ENCODE results near the gene RNU6-1. TPM values are rescaled to one million over a fixed set of nuclear protein-coding genes. Genes with fewer than 3 reads are reported as not detected.
A peak's percentile ranks its signal among the peaks of the same experiment; 100 is the strongest.

The RNU6-1 gene
- total RNA-seq, 1 experiment from 2014 or later, result not detected

DNA sequence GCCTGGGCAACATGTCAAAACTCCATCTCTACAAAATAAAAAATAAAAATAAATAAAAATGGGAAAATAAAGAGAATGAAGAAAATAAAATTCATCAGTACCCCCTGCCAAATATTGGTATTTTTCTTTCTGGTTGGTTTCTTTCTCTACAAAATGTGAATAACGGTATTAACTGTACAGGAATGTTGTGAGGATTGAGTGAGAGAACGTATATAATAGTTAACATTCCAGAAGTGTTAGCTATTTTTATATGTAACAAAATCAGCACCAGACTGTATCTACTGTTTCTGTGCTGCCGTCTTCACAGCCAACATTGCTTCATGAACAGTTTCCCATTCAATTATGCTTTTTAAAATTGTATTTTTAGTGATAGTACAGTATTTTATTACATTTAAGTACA lies 25.5 kb upstream of the RNU6-1 start:
- Histone ChIP-seq H3K27ac (ENCODE audit: low read length) (peak overlapping the region; percentile 78; the same call in 1 of the 2 replicates), H3K4me1 (ENCODE audit: control insufficient read depth, insufficient read depth, low read length) (peaks cover 18% of the 10 kb centered on the region), H3K4me3 (ENCODE audit: low read depth in 2 of 2, low read length in 2 of 2) (no peak overlapping the region), H3K36me3 (ENCODE audit: control insufficient read depth, insufficient read depth, low read length) (no peaks in the 10 kb centered on the region), H3K9me3 (ENCODE audit: control insufficient read depth, insufficient read depth, low read depth, low read length) (peaks cover 4% of the 10 kb centered on the region; the same call in 1 of the 2 replicates), H3K27me3 (ENCODE audit: control insufficient read depth, insufficient read depth, low read length) (no peaks in the 10 kb centered on the region)
- in situ Hi-C loops (cut with HindIII; ENCODE audit: low pct_unique_long_range_greater_than_20kb, low sequenced_read_pairs) (no loop called here), intact Hi-C loops (cut with micrococcal nuclease; ENCODE audit: unreplicated experiment) (loop anchor here (5.0 kb wide), 1 partner anchor 52 kb away; no protein-coding TSS in a partner anchor)
- ATAC-seq, result no peak
- BruUV-seq (replicated peaks), result no TSS peak
- DNase-seq (ENCODE audit: low read depth, low spot score), result no peak
- TF ChIP-seq POLR2AphosphoS5 (IDR thresholded peaks at IDR 0.05; ENCODE audit: low read depth, low read length), result no peak
- no peak for TF ChIP-seq REST (IDR thresholded peaks at IDR 0.05; ENCODE audit: insufficient read depth in 1 of 2, low read depth in 2 of 2, low read length in 1 of 2)
- TF ChIP-seq SIN3A (IDR thresholded peaks at IDR 0.05; ENCODE audit: borderline replicate concordance, insufficient read depth, low read depth, low read length), result no peak
- TF ChIP-seq TCF7L2 (IDR thresholded peaks at IDR 0.05; ENCODE audit: low read depth, low read length), result no peak
- TF ChIP-seq, protein P1, sequence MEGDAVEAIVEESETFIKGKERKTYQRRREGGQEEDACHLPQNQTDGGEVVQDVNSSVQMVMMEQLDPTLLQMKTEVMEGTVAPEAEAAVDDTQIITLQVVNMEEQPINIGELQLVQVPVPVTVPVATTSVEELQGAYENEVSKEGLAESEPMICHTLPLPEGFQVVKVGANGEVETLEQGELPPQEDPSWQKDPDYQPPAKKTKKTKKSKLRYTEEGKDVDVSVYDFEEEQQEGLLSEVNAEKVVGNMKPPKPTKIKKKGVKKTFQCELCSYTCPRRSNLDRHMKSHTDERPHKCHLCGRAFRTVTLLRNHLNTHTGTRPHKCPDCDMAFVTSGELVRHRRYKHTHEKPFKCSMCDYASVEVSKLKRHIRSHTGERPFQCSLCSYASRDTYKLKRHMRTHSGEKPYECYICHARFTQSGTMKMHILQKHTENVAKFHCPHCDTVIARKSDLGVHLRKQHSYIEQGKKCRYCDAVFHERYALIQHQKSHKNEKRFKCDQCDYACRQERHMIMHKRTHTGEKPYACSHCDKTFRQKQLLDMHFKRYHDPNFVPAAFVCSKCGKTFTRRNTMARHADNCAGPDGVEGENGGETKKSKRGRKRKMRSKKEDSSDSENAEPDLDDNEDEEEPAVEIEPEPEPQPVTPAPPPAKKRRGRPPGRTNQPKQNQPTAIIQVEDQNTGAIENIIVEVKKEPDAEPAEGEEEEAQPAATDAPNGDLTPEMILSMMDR (IDR thresholded peaks at IDR 0.05), result no peak
- POLR2A ChIA-PET, result no interaction called here
- CTCF ChIA-PET, result no interaction called here

DNA sequence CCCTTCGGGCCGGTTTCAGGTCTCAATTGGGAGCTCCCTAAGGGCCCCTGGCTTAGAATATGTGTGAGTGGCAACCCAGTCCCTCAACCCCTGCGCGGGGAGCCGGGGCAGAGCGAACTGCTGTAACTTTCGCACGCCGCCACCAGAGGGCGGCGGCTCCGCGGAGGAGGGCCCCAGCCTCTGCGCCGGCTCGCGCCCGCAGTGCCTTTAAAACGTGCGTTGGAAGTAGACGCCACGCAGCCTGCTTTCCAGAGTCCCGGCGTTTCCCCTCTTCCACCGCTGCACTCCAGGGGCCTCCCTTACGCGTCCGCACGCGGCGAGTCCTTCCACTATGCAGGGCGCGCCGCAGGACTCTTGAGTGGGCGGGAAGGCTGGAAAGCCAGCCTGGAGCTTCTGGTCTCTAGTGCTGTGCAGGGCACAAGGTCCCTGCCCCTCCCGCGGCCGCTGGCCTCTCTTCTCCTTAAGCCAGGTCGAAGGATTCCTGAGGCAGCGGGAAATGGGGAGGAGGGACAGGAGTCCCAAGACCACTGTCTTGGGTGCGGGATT lies 23.7 kb upstream of the RNU6-1 start:
- no TSS peak for BruUV-seq (replicated peaks)
- H3K27me3 ChIP-seq (ENCODE audit: control insufficient read depth, insufficient read depth, low read length), result no peaks in the 10 kb centered on the region
- intact Hi-C loops (cut with micrococcal nuclease; ENCODE audit: unreplicated experiment), result loop anchor here (2.0 to 5.0 kb wide), 2 partner anchors 189 to 291 kb away; partner anchors contain the start of gene PIAS1
- POLR2A ChIA-PET, result interaction anchor here (0.6 to 1.0 kb wide), 3 partner anchors 39 to 290 kb away, joined by 3 to 19 read pairs (median 4); no protein-coding TSS in a partner anchor
- peak overlapping the region; percentile 33 to 62 for H3K4me3 ChIP-seq (ENCODE audit: low read depth in 2 of 2, low read length in 2 of 2)
- H3K4me1 ChIP-seq (ENCODE audit: control insufficient read depth, insufficient read depth, low read length), result peaks cover 27% of the 10 kb centered on the region
- CTCF ChIA-PET, result interaction anchor here (0.5 to 1.7 kb wide), 4 partner anchors 9 to 444 kb away, joined by 3 to 10 read pairs (median 5); no protein-coding TSS in a partner anchor
- in situ Hi-C loops (cut with HindIII; ENCODE audit: low pct_unique_long_range_greater_than_20kb, low sequenced_read_pairs), result no loop called here
- H3K36me3 ChIP-seq (ENCODE audit: control insufficient read depth, insufficient read depth, low read length), result no peaks in the 10 kb centered on the region
- H3K9me3 ChIP-seq (ENCODE audit: control insufficient read depth, insufficient read depth, low read depth, low read length), result no peaks in the 10 kb centered on the region
- DNase-seq (ENCODE audit: low read depth, low spot score) (no peak), ATAC-seq (peak; percentile 97)
- TF ChIP-seq POLR2AphosphoS5 (IDR thresholded peaks at IDR 0.05; ENCODE audit: low read depth, low read length), result peak; percentile 57; the same call in 1 of the 2 replicates
- TF ChIP-seq, protein P1 (IDR thresholded peaks at IDR 0.05), result peak; percentile 97
- no peak for TF ChIP-seq REST (IDR thresholded peaks at IDR 0.05; ENCODE audit: insufficient read depth in 1 of 2, low read depth in 2 of 2, low read length in 1 of 2)
- TF ChIP-seq TCF7L2 (IDR thresholded peaks at IDR 0.05; ENCODE audit: low read depth, low read length), result peak; percentile 31; the same call in 1 of the 2 replicates
- TF ChIP-seq SIN3A (IDR thresholded peaks at IDR 0.05; ENCODE audit: borderline replicate concordance, insufficient read depth, low read depth, low read length), result no peak
- H3K27ac ChIP-seq (ENCODE audit: low read length), result peak overlapping the region; percentile 89
